ENCODE results near the gene SLC25A25.
A peak's percentile ranks its signal among the peaks of the same experiment; 100 is the strongest.

Gene SLC25A25

GRCh38 chr9:128115187-128116103, 47.4 kb downstream of the SLC25A25 start:
- no peak for DNase-seq

GRCh38 chr9:128116104-128117083, 48.4 kb downstream of the SLC25A25 start:
- no peak for DNase-seq

- no peak for DNase-seq
Observed at GRCh38 chr9:128117613-128118471, 49.8 kb downstream of the SLC25A25 start.

- DNase-seq: no peak
Observed at GRCh38 chr9:128118472-128118857, 50.4 kb downstream of the SLC25A25 start.

- no peak for DNase-seq
Observed at GRCh38 chr9:128118971-128119665, 51.1 kb downstream of the SLC25A25 start.

- no peak for DNase-seq
Observed at GRCh38 chr9:128120061-128120740, 52.2 kb downstream of the SLC25A25 start.

GRCh38 chr9:128120741-128121465, 52.9 kb downstream of the SLC25A25 start:
- no peak for DNase-seq

- no peak for DNase-seq
Observed at GRCh38 chr9:128121466-128121810, 53.4 kb downstream of the SLC25A25 start.

GRCh38 chr9:128121924-128122808, 54.1 kb downstream of the SLC25A25 start:
- no peak for DNase-seq

GRCh38 chr9:128122809-128123175, 54.8 kb downstream of the SLC25A25 start:
- no peak for DNase-seq

GRCh38 chr9:128123451-128124080, 55.5 kb downstream of the SLC25A25 start:
- DNase-seq: no peak

- DNase-seq: no peak
Observed at GRCh38 chr9:128124451-128124850, 56.4 kb downstream of the SLC25A25 start.

- DNase-seq: no peak
Observed at GRCh38 chr9:128124873-128125579, 57.0 kb downstream of the SLC25A25 start.

- no peak for DNase-seq
Observed at GRCh38 chr9:128125580-128126354, 57.7 kb downstream of the SLC25A25 start.

- no peak for DNase-seq
Observed at GRCh38 chr9:128127568-128127989, 59.5 kb downstream of the SLC25A25 start, which contains the start of gene PTGES2. TSS of gene PTGES2 (minus strand) at chr9:128127729. CDS start at chr9:128127717, 12 bp downstream.

- peak; percentile 32 for DNase-seq
Observed at GRCh38 chr9:128127990-128128835, 60.2 kb downstream of the SLC25A25 start.
